Breast epithelium (tissue), 3 donors: ENCODE data around the gene AP1S3.

ENCODE experiments used
- CTCF ChIP-seq, 3 donors: fragments of 450-650 bp; IDR thresholded peaks; one replicate each; pipeline ENCODE4 v1.5.1; 2016 to 2017; ENCODE audit warnings: antibody characterized with exemption in 3 of 3, mild to moderate bottlenecking in 3 of 3, moderate library complexity in 3 of 3
- POLR2AphosphoS5 ChIP-seq, 3 donors: sonication (generic); formaldehyde crosslinking; IDR thresholded peaks; one replicate each; pipeline ENCODE4 v1.6.1; 2017; ENCODE audit warnings: antibody characterized with exemption in 3 of 3

- TF ChIP-seq POLR2AphosphoS5 (IDR thresholded peaks at IDR 0.05): no peak
- no peak for TF ChIP-seq CTCF (IDR thresholded peaks at IDR 0.05)
Measured at GRCh38 chr2:223782629-223783028, 54.8 kb downstream of the AP1S3 start.
